Stimulated activated CD4-positive, alpha-beta T cell treated with anti-CD3 and anti-CD28 coated beads, Interleukin-12 subunit alpha, Interleukin-12 subunit beta, amount 100 ng/mL, for 48 hours (primary cell): ENCODE data around the gene COX10.
"Not testable (repeated sequence)": the region's sequence is repeated elsewhere in the genome, so short reads cannot be mapped to it uniquely, and the experiment has no call there.

ENCODE experiments used
- DNase-seq, 3 donors: peaks; one replicate each; pipeline ENCODE4 v3.0.0-alpha.2; 2020; ENCODE audit warnings: low read depth in 2 of 3, low spot score in 1 of 3

Gene COX10

DNA sequence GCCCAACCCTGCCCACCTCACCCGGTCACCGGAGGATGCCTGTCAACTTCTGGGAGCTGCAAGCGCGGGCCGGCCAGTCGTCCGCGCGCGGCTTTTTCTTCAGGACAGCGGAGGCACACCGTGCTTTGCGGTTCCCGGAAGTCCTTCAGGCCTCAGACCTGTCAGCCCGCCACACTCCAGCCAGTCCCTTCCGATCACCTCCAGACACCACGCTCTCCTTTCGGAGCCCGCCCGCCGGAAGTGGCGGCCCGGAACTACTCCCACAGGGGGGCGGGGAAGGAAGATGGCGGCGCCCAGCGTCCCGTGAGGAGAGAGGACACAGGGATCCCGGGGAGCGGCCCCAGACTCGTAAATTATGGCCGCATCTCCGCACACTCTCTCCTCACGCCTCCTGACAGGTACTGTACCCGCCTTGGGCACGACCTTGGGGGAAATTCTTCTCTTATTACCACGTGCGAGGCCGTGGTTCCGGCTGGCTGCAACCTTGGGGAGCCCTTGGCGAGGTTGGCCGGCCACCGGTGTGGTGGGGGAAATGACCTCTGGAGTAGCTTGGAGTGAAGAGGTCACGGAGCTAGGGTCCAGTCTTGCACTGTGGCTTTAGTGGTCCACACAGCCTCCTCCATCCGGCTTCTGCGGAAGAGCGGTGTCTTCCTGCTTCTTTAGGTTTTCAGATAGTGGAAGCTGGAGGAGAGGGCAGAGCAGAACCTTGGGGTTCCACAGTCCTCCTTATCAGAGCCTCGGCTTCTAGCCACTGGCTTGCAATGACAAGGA lies at the start of gene COX10:
COX10 (plus strand) TSS at position 254 of the 771 bp plus-strand sequence; CDS start at position 356, 102 bp downstream.
- DNase-seq = peak; percentile 73 to 80 (median 79)

DNA sequence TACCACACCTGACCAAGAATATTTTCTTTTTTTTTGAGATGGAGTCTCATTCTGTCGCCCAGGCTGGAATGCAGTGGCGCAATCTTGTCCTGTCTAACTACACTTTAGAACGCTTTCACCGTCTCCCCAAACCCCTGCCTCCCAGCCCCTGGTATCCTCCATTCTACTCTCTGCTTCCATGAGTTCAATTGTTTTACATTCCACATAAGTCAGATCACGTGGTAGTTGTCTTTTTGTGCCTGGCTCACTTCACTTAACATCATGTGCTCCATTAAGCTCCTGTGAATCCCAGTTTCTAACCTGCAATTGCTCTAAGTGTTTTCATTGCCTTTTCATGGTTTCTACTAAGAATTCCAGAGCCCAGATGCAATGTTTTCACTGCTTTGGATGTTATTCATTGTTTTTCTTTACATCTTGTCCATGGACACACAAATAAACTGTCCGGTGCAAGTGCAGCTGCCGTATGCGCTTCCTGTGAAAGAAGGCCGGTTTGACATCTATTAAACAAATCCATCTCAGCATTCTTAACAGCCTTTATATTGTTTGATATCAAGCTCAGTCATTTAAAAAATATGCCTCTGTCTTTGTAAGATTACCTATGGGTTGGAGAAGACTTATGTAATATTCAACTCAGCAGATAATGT lies 47.5 kb upstream of the COX10 start:
- not testable (repeated sequence) for DNase-seq

DNA sequence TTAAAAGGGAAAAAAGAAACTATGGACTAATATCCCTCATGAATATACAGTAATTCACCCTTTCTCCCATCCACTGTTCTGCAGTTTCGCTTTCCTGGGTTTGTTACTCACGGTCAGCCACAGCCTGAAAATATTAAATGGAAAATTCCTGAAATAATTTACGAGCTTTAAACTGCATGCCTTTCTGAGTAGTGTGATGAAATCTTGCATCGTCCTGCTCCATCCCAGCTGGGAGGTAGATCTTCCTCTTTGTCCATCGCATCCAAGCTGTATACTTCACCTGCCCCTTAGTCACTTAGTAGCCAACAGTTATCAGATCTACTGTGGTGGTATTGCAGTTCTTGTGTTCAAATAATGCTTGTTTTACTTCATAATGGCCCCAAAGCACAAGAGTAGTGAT lies 39.5 kb upstream of the COX10 start:
- DNase-seq = not testable (repeated sequence)

DNA sequence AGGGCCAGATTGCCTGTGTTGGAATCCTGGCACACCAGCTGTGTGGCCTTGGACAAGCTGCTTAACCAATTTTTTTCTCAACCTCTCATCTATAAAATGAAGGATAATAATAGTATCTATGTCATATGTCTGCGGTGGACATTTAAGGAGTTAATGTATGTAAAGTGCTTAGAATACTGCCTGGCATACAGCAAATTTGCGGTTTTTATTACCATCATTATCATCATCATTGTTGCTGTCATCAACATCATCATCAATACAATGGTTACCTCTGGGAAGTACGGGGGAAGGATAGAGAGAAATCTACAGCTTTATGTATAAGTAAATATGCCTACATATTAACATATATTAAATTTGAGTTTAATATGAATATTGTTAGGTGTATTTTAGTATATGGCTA lies 37.1 kb upstream of the COX10 start:
- no peak for DNase-seq

DNA sequence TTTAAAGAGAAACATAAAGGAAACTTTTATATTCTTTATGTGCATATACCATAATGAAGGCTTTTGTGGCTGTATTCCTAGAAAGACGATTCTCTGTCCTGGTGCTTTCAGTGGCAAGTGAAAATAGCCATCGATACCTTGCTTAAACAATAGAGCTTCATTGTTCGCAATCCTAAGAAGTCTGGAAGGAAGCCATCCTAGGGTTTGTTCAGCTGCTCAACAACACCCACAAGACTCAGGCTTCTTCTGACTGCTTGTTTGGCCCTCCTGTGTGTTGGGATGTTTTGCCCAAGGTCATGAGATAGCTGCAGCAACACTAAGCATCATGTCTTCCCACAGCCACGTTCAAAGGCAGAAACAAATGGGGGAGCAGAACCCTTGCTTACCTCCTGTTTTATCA lies 36.1 kb upstream of the COX10 start:
- DNase-seq = no peak

DNA sequence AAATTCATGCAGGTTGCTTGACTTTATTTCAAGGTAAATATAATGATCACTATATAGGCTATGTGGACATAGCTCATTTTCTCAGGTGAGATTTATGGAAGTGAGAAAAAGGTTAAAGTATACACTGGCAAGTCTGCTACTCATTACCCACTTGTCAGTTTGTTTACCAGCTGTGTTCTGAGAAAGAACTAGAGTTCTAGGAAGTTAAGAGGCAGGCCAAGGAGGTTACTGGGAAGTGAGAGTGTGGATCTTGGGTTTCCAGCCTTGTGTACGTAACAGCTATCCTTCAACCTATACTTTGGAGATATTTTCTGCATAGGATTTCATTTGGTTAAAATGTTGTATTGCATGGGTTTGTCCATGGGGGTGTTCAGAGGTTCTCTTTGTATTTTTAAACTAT lies 31.9 kb upstream of the COX10 start:
- DNase-seq = no peak

DNA sequence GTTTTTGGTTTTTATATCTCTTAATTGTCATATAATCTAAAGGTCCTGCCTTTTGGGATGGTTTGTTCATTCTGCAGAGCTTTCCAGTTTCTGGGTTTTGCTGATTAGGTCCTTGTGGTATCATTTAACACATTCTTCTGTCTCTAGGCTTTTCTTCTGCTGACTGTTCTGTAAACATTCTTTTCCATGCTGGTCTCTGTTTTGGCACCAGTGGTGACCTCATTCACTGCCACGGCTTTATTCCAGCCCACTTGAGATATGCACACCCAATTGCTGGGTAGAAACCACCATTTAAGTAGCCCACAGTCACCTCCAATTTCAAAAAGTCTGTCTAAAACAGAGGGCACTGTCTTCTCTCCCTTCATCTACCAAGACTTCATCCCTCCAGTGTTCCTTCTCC lies 31.1 kb upstream of the COX10 start:
- no peak for DNase-seq

DNA sequence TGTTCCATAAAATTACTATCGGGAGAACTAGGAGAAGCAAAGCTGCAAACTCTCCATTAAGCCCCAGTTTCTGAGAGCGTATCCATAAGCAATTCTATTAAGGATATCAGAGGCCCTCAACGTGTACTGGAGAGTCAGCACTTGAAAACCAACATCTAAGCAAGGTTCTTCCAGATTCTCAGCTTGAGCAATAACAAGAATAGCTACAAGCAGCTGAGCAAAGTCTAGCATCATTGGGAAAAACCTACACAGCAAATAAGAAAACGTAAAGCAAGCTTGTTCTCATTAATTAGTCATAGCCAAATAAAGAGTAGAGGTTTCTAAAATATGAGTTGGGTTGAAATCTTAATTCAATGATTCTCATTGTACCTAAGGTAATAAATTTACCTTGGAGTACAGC lies 26.9 kb upstream of the COX10 start:
- no peak for DNase-seq

DNA sequence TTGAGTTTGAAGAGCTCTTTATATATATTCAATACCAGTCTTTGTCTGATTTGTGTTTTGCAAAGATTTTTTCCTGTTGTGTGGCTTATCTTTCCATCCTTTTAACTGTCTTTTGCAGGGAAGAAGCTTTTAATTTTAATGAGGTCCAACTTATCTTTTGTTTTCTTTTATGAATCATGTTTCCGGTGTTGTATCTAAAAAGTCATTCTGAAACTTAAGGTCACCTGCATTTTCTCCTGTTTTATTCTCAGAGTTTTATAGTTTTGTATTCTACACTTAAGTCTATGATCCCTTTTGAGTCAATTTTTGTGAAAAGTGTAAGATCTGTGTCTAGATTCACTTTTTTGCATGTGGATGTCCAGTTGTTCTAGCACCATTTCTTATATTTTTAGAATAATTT lies 24.6 kb upstream of the COX10 start:
- DNase-seq = no peak

DNA sequence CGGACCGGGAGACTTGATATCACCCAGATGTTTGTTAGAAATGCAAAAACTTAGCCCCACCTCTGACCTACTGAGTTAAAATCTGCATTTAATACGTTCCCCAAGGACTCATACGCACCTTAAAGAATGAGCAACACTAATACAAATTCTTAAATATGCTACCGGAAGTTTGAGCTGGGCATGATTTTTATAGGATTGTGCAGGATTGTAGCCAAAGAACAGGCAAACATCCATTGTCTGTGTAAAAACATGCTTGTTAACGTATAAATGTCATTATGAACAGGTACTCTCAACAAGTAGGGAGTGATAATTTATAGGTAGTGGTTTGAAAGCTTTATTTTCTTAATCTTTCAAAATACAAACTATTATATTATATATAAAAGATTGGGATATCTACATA lies 22.3 kb upstream of the COX10 start:
- no peak for DNase-seq

DNA sequence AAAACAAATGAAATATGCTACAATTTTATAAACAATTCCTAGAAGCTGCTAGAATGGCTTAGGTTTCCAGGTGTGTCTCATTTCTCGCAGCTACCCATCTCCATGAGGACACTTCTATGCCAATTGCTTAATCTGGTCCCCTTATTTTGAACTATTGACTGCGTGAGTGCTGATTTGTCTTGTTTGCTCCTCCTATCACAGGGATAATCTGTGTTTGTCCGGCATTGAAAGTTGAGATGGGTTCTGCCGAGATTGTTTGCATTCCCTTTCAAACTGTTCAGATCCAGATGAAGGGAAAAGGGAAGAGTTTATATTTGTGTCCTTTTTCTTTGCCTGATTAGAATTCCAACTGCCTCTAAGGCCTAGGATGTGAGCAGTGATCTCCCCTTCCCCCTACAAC lies 21.7 kb upstream of the COX10 start:
- DNase-seq = no peak

DNA sequence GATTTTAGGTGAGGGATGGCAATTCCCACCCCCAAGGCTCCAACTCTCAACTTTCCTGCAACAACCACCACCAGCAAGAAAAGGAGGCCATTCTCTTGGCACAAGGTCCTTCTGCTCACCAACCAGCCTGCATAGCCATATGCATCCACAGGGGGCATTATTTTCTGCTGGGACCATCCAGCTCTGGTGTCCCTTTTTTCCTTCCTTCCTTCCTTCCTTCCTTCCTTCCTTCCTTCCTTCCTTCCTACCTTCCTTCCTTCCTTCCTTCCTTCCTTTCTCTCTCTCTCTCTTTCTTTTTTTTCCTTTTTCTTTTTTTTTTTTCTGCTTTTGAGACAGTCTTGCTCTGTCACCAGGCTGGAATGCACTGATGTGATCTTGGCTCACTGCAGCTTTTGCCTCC lies 21.1 kb upstream of the COX10 start:
- no peak for DNase-seq

DNA sequence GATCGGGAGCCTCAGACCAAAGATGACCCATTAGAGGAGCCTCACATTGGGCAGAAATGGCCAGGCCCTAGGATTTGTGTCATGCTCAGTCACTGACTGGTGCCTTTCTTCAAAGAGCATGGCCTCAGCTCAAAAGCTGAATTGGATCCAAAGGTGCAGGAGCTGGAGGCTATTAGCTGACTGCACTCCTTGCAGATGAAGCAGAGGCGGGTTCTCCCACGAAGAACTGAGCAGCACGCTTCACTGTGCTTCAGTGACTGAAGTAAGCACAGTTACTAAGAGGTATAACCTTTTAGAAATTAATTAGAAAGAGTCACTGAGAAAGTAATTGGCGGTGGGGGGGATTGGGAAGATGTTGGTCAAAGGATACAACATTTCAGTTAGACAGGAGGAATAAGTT lies 18.7 kb upstream of the COX10 start:
- DNase-seq = no peak

DNA sequence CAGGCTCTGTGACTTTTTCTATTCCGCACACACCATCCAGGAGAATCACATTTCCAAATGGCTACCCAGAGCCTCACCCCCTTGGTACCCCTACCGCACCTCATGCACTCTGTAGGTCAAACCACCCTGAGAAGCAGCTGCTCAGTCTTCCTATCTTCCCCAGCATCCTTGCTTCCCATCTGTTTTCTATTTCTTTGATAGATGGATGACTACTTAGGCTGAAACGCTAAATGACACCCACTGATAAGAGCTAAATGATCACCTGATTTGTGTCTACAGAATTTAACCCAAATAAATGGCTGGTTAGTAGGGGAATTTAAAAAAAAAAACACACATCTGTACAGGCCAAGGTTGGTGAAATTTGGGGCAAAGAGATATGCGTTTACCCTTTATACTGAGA lies 17.6 kb upstream of the COX10 start:
- no peak for DNase-seq

DNA sequence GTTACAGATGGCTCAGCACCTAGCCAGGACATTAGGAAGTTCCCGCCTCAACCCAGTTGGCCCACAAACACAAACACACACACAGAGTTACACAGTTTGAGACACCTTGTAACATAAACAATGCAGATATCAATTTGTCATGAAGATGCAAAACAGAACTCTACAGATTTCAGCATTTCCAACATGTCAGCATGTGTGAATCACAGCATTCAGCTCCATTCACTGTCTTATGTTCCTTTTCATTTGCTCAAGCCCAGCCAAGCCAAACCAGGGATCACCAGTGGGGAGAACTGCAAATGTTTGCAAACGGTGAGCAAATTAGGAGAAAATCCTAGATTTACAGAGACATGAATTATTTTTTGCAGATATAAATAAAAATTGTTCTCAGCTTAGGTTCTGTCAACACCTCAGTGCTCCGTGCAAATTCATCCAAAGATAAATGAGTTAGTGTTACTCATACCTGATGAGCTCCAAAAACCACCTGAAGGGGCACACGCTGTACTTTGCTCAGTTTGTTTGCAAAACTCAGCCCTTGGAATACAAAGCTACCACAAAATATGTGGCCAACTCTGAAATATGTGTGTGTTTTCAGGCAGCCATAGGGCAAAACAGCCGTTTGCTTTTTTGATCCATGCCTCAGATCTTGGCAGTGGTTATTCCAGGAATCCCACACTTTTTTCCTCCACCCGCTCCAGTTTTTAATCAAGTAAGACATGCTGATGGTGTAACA lies 16.3 kb upstream of the COX10 start:
- DNase-seq = no peak

DNA sequence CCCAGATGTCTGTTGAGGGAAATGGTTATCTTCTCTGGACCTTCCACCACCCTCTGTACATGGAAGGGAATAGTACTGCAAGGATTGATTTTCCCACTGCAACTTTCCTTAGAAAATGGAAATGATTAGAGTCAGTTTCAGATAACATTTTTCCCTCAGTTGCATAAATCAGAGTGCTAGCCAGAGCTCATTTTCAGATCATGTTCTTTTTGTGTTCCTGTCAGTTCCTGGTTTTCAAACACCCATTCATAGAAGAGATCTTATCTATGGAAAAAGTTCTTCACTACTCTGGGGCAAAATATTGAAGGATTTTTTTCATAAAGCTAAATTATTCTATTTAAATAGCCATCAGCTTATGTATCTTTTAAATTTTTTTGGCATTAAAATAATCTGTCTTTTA lies 11.7 kb upstream of the COX10 start:
- no peak for DNase-seq

DNA sequence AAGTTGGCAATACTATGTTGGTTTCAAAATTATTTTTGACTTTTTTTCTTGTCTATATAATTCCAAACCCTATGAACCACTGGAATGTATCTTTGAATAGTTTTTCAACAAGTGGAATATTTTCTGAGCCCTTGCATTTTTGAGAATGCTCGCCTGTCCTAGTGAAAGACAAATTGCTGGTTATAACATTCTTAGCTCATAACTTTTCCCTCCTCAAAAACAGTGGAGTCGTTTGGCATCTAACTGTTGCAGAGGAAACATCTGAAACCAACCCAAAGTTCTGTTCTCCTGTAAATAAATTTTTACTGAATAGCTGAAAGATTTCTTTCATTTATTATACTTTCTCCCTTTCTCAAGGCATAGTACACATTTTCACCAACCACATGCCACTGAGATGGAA lies 11.3 kb upstream of the COX10 start:
- DNase-seq = no peak

DNA sequence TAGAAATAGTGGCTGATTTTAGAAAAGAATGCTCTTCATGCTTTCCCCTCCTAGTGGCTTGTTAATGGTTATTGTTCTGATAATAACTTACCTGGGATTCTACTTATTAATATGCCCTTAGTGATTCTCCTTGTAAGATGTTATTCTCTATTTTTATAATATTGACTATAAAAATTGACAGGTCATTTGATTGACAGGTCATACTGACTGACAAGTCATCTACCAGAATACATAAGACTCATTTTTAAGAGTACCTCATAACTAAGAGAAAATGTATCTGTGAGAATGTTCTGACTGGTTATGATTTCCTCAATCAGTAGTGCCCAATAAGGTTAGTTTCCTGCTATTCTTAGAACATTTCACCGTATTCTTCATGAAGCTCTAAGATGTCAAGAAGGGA lies 8.6 kb upstream of the COX10 start:
- no peak for DNase-seq

DNA sequence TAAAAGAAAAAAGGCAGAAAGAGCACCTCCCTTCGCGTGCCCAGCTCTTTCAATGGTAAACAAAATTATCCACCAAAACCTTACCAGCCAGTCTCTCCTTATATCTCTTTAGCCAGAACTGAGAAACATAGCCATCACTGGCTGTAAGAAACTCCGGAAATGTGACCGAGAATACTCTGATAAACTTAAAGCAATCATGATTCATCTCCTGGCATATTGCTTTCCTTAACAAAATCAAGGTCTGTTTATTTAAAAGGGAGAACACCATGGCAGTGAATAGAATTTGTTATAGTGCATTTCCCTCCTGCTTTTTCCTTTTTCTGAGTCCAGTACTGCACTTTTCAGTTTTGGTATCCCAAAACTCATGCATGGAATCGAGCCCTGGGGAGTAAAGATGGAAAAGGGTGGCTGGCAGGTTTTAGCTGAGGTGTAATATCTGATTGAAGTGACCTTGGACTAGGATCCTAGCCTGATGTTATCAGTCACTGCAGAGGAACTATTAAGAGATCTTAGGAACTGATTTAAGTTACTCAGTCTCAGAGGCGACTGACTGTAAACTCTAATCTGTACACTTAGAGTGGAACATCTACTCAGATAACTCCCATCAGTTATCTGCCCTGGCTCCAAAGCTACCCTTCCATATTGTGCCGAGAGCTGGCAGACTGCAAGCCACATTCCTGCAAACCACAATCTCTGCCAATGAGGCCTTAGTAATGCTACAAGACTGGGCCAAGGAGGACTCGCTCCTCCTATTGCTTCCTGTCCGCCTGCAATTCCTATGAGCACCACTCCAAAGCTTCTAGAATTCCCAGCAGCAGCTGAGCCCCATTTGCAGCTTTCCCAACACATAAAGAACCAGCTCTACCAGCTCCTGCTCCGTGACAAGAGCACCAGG lies 7.4 kb upstream of the COX10 start:
- no peak for DNase-seq

DNA sequence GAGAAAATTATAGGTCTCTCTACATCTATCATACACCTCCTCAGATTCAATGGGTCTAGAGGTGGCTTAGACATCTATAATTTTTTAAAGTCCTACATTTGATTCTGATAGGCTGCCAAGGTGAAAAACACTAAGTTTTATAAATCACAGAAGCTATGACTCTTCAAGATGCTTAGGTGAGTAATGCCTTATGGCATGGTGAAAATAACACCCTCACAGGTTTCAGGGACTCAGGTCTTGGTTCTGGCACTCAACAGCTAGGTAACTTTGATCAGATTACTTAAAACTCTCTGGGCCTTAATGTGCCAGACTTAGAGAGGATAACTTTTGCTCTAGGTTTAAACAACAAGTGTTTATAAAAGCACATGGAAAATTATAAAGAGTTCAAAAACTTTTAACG lies 2.0 kb upstream of the COX10 start:
- DNase-seq = no peak

DNA sequence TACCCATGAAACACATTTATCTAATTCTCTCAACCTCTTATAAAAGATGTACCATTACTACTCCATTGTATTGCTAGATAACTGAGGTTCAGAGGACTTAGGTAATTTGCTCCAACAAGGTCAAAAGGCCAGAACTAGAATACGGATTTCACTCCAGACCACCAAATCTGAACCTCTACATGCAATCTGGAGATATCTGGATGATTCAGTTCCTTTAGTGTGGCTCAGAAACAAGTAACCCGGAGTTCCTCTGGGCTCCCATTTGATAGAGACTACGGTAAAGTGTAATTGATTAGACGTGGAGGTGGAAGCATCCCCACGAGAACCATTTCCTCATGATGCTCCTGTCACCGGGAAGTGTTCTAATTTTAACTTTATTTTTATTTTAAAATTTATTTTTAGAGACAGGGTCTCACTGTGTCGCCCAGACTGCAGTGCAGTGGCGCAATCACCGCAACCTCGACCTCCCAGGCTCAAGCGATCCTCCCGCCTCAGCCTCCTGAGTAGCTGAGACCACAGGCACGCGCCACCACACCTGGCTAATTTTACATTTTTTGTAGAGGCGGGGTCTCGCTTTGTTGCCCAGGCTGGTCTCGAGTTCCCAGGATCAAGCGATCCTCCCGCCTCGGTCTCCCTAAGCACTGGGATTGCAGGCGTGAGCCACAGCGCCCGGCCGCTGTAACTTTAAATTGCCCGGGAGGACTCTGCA lies 608 bp upstream of the COX10 start:
- peak in 1 of 3 donors; percentile 4 for DNase-seq
